ENCODE measurements around the gene TMEM94.
"Not testable (repeated sequence)": the region's sequence is repeated elsewhere in the genome, so short reads cannot be mapped to it uniquely, and the experiment has no call there.

DNA sequence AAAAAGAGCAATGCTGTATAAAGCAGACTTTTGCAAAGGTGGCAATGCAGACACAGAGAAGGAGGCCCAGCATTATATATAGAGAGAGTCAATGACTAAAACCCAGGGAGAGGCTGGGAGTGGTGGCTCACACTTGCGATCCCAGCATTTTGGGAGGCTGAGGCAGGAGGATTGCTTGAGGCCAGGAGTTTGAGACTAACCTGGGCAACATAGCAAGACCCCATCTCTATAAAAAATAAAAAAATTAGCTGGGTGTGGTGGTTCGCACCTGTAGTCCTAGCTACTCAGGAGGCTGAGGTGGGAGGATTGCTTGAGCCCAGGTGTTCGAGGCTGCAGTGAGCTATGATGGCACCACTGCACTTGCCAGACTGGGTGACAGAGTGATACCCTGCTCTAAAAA, 1.8 kb upstream of the TMEM94 start:
- TF ChIP-seq POLR2A (IDR thresholded peaks at IDR 0.05; ENCODE audit: low read depth, low read length); TAF1 (IDR thresholded peaks at IDR 0.05; ENCODE audit: low read depth, low read length); POLR2AphosphoS5 (IDR thresholded peaks at IDR 0.05; ENCODE audit: low read depth, low read length); POU2F2 (IDR thresholded peaks at IDR 0.05; ENCODE audit: low read depth, low read length); PAX5 (IDR thresholded peaks at IDR 0.05; ENCODE audit: insufficient read depth, low read length, severe bottlenecking); SPI1 (IDR thresholded peaks at IDR 0.05; ENCODE audit: low read depth, low read length): not testable (repeated sequence)

All from GM12891 (cell line).